Stimulated activated CD4-positive, alpha-beta T cell treated with anti-CD3 and anti-CD28 coated beads, TNF-alpha, amount 100 ng/mL, for 48 hours (primary cell): Measurements from ENCODE around the gene PROSER1.
"Not testable (repeated sequence)": the region's sequence is repeated elsewhere in the genome, so short reads cannot be mapped to it uniquely, and the experiment has no call there.

Experiments used
- DNase-seq, 3 donors: peaks; one replicate each; pipeline ENCODE4 v3.0.0-alpha.2; 2020; ENCODE audit warnings: low read depth in 3 of 3

PROSER1 gene

DNA sequence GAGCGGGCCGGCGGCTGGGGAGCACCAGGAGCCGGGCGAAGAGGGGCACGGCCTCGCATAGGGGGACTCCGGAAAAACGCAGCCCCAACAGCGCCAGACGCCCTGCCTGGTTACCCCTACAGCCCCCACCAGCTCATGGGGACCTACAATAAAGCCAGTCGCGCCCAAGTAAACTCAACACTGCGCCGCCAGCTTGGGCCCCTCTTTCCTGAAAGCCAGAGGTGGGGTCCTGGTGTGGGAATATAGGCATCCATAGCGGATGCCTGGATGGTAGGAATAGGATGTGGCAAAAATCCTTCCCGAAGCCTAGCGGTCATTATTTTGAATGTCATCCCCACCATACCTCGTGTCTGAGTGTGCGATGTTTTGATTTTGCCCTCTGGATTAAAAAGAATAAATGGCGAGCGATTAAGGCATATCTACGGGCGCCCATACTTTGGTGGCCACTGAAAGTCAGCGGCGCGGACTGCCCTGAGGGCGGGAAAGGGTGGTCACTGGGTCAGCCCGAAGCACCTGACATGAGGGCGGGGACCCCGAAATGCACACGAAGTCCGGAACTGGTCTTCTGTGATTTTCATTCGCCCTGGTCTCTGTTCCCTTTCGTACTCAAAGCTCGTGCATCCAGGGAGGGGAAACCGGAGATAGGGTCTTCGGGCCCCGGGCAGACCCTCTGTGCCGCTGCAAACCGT, at the start of gene PROSER1, which contains the start of gene NHLRC3:
TSS of gene PROSER1 (minus strand) at position 210 of the 689 bp plus-strand sequence. CDS start 847 bp downstream, outside the sequence.
TSS of gene NHLRC3 (plus strand) at position 577 of the 689 bp plus-strand sequence. CDS start 184 bp downstream, outside the sequence.
- peak; percentile 44 to 72 (median 63) for DNase-seq

DNA sequence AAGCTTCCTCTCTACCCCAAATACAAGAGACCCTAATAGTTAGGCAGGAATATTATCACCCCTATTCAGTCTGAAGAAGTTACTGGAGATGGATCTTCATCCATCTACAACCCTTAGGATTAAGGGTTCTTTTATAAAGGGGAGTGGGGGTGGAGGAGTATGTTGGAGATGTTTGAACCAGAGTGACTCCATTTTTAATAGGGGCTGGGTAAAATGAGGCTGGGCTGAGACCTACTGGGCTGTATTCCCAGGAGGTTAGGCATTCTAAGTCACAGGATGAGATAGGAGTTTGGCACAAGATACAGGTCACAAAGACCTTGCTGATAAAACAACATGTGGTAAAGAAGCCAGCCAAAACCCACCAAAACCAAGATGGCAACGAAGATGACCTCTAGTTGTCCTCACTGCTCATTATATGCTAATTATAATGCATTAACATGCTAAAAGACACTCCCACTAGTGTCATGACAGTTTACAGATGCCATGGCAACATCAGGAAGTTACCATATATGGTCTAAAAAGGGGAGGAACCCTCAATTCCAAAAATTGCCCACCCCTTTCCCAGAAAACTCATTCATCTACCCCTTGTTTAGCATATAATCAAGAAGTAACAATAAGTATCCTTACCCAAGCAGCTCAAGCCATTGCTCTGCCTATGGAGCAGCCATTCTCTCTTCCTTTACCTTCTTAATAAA, 48.5 kb upstream of the PROSER1 start:
- DNase-seq: not testable (repeated sequence)

DNA sequence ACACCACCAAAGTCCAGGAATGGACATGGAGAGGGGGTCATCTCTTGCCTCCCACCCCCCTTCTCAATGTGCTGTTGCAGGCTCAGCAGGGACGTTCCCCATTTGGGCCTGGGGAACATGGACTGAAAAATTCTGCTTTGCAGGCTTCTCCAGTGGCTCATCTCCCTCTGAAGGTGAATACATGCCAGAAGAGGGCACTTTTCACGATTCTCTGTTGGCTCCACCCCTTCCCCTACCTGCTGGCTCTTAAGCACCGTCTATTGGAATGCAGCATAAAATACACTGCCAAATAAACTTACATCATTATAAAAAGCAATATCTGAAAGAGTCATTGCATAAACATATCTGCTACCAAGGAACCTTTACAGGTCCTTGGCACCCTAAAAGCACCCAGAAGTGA, 36.1 kb upstream of the PROSER1 start:
- no peak for DNase-seq

DNA sequence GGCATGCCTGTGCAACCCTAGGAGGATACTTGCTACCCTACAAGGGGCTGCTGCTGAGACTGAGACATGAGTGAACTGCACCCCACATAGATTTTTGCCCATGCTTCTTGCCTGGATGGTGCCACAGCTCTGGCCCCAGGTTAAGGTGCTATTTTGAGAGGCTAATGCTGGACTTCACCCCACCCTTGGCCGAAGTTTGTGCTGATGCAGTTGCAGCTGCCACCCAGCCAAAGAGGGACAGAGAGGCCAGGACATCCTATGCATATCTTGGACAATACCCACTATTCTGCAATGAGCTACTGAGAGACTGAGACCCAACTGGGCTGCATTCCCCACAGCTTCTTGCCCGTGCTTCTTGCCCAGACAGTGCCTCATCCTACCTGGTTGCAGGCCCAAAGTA, 35.0 kb upstream of the PROSER1 start:
- no peak for DNase-seq

DNA sequence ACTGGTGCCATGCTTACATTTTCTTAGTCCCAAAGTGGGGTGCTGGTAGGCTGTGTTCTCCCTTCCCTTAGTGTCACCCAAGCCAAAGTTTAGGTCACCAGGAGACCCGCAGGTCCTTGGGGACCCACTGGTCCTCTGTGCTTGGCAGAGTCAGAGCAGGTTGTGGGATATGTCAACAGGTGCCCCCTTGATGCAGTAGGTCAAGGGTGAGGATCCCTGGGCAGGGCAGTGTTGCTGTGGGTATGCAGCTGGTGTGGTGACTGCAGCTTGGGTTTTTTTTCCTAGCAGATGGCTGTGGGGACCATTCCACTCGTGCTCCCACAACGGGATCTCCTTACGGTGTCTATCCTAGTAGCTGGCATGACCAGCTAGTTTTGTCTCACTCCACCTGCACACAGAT, 24.1 kb upstream of the PROSER1 start:
- no peak for DNase-seq

DNA sequence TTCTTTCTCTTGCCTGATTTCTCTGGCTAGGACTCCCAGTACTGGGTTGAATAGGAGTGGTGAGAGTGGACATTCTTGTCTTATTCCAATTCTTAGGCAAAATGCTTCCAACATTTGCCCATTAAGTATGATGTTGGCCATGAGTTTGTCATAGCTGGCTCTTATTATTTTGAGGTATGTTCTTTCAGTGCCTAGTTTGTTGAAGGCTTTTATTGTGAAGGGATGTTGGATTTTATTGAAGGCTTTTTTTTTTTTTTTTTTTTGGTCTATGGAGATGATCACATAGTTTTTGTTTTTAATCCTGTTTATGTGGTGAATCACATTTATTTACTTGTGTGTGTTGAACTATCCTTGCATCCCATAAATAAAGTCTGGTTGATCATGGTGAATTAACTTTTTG, 20.2 kb upstream of the PROSER1 start:
- DNase-seq: no peak

DNA sequence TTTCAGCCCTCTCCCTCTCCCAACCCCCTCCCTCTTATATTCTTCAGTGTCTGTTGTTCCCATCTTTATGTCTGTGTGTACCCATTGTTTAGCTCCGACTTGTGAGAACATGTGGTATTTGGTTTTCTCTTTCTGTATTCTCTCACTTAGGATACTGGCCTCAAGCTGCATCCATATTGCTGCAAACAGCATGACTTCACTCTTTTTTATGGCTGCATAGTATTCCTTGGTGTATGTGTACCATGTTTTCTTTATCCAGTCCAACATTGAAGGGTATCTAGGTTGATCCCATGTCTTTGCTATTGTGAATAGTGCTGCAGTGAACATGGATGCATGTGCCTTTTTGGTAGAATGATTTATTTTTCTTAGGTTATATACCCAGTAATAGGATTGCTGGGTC, 18.1 kb upstream of the PROSER1 start:
- DNase-seq: no peak

DNA sequence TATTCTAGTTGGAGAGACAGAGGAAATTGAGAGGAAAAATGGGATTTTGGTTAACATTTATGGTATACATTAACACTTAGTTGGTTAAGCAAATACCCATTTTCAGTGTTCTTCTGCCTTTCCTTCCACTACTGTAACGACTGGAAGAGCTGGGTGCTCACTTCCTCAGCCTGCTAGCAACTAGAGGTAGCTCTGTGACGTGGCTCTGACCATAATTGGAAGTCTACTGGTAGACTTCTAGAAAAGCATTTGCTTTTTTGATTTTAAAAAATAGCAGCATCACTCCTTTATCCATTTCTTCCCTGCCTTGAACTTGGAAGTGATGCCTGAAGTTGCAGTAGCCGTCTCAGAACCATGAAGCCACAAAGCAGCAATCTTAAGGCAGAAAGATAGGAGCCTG, 16.2 kb upstream of the PROSER1 start:
- no peak for DNase-seq

DNA sequence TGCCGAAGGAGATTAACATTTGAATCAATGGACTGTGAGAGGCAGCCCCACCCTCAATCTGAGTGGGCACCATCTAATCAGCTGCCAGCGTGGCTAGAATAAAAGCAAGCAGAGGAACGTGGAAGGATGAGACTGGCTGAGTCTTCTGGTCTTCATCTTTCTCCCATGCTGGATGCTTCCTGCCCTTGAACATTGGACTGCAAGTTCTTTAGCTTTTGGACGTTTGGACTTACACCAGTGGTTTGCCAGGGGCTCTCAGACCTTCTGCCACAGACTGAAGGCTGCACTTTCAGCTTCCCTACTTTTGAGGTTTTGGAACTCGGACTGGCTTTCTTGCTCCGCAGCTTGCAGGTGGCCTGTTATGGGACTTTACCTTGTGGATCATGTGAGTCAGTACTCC, 15.1 kb upstream of the PROSER1 start:
- DNase-seq: no peak

DNA sequence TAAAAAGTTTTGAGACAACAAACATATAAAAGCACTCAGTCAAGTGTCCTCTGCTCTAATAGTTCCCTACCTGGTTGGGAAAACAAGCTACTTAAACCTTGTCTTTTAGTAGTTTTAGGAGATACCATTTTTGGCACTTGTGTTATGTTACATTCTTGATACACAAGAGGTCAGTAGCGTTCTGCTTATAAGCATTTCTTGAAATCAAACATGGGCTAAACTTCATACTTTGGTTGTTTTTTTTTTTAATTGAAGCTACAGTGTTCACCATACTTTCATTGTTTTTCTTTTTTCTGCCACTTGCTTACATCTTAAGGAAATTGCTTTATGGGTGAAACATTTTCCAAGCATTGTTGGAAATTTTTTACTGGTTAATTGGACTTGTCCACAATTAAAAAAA, 13.3 kb upstream of the PROSER1 start:
- no peak for DNase-seq

DNA sequence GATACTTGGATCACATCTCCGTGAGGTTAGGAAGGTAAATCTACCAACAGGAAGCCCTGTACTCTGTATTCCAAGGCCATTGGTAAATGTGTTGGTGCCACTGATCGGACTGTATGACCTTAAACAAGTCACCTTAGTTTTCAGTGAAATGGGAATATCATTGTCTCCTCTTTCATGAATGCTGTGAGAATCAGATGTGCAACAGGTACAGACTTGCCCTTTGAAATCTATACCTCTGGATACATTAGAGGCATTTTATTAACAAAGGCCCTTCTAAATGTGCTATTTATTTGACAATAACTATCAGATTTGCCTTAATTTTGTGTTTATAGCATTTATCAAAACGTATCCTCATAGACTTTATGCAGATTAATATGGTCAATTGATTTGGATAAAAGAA, 11.4 kb upstream of the PROSER1 start:
- DNase-seq: no peak

DNA sequence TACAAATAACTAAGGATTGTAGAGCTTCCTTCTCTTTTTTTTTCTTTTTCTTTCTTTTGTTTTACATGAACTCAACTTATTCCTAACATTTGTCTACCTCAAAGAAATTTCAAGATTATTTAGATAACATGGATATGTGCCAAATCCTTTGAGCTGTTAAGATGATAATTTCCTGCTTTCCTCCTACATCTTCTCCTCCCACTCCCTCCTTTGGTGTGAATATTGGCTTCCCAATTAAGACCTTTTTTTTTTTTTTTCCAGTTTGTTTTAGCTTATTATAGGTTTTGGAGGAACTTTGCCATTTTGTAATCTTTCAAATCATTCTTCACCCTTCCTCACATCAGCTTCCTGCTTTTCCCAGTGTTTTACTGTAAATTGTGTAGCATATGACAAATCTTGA, 10.9 kb upstream of the PROSER1 start:
- no peak for DNase-seq

DNA sequence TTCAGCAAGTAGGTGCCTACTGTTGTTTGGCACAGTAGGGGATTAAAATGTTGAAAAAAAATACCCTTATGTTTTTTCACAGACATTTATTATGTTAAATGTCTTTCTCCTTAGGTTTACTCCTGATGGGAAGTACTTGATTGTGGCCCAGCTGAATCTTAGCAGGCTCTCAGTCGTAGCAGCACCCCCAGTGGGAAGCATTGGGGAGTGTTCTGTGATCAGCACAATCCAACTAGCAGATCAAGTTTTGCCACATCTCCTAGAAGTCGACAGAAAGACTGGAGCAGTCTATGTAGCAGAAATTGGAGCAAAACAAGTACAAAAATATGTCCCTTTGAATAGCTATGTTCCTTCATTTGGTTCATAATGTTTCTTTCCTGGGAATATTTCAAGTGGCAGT, 9.7 kb upstream of the PROSER1 start:
- no peak for DNase-seq

DNA sequence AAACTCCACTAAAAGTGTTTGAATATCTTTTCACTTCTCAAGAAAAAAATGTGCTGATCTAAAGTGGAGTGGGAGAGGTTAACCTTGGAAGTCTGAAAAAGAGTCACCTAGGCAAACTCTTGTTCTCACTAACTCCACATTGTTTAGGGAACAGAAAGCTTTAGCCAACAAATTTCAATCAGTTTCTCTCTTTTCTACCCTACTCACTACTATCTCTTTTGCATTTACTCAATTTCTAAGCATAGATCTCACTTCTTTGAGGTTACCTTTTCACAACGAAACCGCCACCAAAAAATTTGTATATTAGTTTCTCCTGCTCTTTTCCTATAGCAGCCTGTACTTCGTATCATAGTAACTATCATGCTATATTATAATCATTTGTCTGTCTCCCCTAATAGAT, 6.6 kb upstream of the PROSER1 start:
- no peak for DNase-seq

DNA sequence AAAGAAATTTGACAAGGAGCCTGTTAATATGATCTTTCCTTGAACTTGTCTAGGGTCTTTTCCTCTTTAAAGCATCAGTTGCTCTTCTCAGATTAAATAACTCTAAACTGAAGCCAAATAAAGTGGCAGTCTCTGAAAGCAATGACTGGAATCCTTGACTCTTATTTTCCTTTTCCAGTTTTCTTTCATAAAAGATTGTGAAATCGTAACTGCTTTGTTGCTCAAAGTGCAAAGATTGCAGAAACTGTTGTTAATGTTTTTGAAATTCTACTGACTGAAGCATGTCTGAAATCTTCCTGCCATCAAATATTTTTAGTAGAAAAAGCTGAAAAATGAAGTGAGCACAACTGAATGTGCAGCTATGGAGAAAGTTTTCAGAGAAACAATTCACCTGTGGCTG, 2.3 kb upstream of the PROSER1 start:
- DNase-seq: no peak

DNA sequence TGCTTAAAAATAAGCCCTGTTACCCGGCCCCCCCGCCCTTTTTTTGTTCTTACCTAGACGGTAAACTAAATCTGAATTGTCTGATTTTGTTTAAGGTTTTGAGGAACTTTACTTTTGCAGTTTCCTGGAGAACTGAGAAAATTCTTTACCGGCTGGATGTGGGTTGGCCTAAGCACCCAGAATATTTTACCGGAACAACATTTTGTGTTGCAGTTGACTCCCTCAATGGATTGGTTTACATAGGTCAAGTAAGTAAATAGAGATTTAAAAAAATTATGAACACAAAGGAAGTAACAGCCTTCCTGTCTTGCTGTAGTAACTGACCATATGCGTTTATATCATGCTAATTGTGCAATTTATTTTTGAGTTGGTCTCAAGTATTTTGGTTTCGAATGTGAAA, 1.2 kb upstream of the PROSER1 start:
- no peak for DNase-seq

DNA sequence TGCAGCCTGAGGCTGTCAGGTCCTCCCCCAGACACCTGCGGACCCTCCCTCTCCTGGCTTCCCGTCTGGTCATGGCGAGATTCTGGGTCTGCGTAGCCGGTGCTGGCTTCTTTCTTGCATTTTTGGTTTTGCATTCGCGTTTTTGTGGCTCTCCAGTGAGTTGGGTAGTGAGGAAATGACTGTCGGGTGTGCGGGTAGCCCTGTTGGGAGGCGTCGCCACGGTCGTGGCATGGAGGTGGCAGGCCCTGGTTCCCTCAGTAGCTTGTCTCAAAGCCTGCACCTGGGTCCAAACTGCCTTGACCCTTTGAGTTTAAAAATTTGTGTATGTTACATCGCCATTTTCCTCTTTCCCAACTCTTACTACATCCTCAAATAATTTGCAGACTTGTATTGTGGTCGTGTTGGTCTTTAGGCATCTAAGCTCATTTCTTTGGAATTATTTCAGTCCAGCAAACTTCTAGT, 711 bp upstream of the PROSER1 start:
- DNase-seq: peak; percentile 31 to 51 (median 51)

DNA sequence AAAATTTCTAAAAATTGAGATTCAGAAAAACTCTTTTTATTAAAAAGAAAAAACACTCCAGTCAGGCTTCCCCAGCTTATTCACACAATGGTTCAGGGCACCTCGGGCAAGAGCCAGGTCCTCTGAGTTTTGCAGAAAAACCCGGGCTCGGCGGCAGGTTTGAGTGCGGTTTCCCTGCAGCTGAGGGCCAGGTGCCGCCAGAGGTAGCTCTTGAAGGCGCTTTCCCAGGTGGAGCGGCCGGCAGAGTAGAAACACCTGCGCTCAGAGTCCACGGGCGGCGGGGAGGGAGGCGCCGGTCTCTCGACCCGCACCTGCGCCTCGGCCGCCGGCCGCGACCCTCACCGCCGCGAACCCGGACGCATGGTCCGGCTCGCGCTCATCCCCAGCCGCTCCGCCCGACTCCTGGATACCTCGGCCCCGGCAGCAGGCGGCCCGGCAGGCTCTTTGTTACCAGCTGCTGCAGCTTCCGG, 444 bp downstream of the PROSER1 start:
- DNase-seq: peak in 1 of 3 donors; percentile 11

DNA sequence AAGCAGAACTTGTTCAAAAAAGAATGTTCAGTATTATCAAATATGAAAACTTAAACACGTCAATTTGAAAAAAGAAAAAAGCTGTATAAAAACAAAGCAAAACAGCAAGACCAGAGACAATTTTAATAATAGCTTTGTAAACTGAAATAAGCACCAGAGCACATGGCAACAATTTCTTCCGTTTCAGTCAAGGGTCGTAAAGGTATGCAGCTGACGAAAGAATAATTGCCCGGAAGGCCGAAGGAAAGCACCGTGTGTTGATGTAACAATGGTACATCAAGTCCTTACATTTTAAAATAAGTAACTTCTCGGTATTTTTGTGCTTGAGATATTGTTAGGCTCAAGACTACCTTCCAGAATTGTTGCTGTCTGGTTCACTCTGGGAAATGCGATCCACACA, 1.7 kb downstream of the PROSER1 start:
- peak in 2 of 3 donors; percentile 0 to 18 for DNase-seq

DNA sequence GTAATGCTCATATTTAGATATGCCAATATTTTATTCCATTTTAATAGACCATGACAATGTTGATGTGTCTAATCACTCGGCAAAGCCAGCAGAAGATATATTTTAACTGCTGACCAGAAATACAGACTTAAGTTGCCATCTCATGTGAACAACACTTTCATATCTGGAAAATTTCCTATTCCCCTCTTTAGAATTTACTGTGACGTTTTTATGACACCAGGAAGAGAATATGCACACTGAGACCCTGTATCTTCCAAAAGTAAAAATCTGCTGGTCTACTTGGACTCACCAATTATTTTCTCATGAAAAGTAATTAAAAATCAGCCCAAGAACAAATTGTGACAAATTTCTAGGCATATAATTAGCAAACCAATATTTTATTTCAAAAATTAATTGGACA, 2.1 kb downstream of the PROSER1 start:
- no peak for DNase-seq

DNA sequence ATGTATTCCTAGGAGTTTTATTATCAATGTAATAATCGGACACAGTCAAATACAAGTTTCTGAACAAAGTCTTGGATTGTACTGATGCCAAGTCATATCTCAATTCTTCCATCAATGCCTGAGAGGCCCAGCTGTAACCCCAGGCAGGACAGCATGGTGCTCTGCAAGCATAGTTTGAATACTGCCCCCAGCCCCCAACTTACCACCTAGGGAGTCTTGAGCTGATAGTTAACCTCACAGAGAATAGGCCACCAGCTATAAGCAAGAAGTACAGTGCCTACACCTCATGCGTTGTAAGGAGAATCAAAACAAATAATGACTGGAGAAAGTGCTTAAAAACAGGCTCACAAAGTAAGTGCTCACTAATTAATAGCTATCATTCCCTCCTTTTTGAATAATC, 2.7 kb downstream of the PROSER1 start:
- DNase-seq: no peak

DNA sequence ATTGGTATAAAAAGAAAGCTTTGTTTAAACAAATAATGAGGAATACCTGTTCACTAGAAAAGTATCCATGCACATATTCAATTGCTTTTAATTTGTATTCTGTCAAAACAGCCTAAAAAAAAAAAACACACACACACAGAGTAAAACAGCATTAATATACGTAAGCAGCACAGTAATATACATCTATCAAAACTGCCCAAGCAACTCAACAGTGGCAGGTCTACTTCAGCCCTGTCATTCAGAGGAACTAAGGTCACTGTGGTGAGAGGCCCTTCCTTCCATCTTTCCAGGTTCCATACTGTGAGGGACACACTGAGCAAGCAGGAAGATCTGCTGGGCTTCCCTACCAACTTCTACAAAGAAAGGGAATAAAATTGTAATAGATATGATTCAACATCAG, 3.8 kb downstream of the PROSER1 start:
- DNase-seq: no peak

DNA sequence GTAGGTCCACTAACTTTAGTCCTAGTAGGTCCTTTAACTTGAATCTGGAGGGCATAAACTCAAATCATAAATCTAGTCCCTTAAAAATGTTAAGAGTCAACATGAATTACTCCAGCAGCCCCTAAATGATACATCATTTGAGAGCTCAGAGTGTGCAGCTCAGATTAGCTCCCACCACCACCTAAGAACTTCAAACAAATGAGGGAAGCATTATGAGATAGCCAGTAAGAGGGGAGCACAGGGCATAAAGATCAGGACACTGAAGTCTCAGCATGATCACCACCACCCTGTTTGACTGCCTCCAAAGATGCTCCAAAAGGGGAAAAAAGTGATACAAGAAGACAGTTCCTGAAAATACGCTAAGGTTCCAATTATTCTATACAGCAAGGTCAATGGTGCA, 5.7 kb downstream of the PROSER1 start:
- no peak for DNase-seq
